Measurements from ENCODE around the gene SNX30.

The SNX30 gene

GRCh38 chr9:112831281-112831851 is 80.8 kb downstream of the SNX30 start:
- DNase-seq, result no peak

DNA sequence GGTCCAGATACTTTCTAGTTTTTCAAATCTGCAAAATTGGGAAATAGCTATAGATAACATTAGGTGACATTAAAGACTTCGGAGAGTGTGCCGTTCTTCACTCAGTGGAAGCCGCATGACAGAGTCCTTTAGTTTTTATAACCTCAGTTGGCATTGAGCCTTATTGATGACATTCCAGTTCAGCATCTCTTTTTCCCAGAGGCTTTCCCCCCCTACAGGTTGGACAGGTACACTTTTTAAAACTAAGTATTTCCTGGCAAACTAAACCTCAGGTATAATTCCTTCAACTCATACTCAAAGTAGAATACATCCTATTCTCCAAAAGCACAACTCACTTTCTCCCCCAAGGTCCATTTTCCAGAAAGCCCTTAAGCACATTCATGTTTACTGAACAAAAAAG is 81.4 kb downstream of the SNX30 start:
- no peak for DNase-seq

GRCh38 chr9:112833081-112833480 is 82.5 kb downstream of the SNX30 start:
- DNase-seq, result no peak

DNA sequence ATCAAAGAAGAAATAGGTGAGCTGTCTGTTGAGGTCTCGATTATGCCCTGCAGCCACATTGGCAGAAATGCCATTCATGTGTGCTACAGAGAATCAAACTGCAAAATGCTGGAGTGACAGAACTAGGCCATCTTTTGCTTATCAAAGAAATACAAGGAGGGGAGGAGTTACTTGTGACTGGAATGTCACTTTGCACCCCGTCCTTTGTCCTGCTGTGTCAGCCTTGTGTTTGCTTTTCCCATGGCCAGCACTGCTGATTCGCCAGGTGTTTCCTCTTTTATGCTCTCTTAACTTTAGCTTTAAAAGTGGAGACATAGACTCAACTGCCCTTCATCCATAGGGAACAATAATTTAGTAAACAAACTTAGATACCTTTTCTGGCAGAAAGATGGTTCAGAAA is 85.8 kb downstream of the SNX30 start:
- no peak for DNase-seq

- DNase-seq, result no peak
Measured at GRCh38 chr9:112838342-112838741, 87.8 kb downstream of the SNX30 start.

DNA sequence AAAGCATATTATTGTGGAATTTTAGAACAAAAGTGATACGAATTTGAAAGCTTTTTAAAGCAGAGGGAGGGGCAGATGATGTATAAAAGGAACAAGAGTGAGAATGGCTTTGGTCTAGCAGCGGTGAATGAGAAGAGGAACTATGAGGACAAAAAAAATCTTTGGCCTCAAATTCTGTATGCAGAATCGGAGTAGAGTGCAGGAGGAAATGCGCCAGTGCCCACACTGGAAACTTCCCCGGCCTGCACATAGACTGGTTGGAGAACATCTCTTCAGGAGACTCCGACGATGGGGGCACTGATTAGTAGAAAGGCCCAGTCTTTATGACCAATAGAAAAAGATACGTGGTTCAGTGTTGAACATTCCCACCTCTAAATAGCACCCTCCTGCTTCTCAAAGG is 88.8 kb downstream of the SNX30 start:
- no peak for DNase-seq

DNA sequence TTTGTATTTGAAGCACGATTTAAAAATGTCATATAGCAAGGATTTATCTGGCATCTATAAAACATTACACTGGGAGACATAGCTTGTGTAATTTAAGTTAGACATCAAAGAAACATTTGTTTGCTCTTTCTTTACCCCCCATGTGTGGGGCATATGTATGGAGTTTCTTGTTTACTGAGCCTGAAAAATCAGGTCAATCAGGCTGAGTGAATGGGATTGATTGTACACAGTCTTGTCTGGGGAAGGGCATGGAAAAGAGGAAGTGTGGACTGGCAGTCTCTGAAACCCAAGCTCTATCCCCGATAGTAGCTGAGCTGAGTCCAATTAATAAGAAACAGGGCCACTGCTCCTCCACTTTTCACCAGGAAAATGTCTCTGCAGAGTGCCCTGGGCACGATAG is 90.7 kb downstream of the SNX30 start:
- no peak for DNase-seq

DNA sequence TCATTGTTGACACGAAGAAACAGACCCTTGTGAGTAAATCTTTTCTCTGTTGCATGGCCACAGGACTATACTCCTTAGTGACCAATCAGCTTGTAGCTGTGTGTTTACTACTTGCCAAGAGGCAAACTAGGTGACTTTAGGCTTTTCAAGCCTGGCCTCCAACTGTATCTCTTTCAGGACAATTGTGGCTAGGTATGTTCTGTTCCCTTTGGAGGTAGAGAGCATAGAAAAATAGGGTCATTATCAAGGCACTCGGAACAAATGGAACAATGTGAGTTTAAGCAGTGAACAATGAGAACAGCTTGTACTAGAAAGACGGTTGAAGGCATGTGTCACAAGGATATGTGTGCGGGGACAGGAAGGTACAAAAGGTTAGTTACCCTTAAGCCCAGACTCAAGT is 92.0 kb downstream of the SNX30 start:
- DNase-seq, result no peak

GRCh38 chr9:112844771-112845542 is 94.4 kb downstream of the SNX30 start:
- peak; percentile 89 to 90 for DNase-seq

DNA sequence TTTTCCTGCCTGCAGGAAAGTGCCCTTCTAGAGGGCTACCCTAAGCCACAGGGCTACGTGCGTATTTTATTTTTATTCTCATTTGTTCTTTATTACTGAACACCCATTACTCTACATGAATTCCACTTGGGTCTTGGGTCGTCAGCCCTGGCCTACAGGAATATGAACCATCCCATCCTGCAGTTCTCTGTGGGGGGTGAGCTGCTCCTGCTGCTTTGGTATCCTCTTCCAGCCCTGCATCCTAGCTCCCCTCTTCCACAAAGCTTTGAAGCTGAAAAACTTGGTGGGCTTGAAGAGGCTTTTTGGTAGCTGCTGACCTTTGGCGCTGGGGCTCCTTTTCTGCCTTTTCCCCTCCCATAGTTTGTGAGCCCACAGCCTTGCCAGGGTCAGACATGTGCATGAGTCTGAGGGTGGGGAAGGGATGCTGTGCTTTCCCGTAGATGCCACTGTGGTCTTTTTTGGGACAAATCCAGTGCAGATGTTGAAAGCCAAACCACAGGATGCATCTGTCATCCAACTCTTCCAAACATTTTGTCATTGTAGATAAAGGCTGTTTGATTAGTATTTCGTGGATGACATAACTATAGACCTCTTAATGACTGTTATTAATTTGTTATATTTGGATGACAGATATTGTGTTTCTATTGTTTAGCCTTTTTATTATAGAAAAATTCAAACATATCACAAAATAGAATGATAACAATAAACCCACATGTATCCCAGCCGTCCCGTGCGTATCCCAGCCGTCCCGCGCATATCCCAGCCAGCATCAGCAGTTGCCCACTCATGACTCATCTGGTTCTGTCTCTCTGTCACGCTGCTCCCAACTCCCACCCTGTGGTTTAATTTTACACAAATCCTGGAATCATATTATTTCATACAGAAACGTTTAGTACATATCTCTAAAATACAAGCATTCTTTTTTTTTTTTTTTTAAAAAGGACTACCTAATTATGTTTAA is 96.2 kb downstream of the SNX30 start:
- DNase-seq, result no peak

DNA sequence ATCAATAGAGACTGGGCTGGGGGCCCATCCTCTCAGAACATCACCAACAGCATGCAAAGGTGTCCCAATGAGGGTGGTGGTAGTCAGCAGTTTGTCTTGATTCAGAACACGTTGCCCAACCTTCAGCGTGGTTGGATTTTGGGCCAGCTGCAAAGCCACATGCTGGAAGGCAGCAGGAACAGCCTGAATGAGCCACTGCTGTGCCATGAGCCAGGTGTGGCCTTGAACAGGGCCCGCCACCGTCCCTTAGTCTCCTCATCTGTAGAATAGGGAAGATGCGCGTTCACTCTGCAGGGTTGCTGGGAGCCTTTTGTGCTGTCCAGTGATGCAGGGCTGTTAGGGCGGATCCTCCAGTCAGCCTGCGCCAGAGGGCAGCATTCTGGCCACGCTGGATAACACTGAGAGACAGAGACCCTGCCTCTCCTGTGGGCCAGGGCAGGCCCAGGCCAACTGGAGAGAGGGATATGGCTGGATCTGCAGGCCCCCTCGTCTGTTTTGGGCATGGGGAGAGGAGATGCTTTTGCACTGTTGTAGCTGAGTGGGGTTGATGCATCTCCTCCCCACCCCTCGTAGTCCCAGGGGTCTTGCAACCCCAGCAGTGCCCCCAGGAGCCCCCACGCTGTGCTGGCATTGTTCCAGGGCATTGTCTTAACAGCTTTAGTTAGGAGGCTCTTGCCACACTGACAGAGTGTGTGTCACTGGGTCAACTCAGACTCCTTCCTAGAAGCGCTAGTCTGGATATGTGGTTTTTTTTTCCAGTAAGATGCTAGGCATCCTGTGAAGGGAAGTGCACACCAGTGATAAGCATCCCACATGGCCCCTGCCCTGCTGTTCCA is 98.0 kb downstream of the SNX30 start:
- DNase-seq, result no peak

DNA sequence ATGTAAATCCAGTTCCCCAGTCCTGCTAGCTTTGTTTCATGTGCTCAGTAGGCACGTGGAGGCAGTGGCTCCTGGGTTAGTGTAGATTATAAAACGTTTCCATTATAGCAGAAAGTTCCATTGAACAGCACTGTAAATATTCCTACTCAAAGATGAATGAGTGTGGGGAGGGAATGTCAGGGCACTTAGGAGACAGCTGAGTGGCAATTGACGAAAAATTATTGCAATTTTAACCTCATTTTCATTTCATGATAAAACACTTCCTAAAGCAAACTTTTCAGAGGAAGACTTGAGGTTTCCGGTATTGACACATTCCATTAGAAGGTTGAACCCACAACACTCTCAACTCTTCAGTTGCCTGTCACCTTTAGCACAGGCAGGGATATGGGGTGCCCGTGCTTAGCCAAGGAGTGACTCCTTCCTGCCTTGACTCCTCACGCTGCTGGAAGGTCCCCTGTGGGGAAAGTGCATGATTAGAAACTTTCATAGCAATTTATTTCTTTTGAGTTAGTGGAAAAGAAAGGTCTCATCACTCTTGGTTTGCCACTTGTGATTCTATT is 98.9 kb downstream of the SNX30 start:
- DNase-seq, result peak; percentile 24 to 31

GRCh38 chr9:112850840-112851239 is 100.3 kb downstream of the SNX30 start:
- no peak for DNase-seq

- no peak for DNase-seq
Measured at GRCh38 chr9:112852741-112853504, 102.4 kb downstream of the SNX30 start.

- no peak for DNase-seq
Measured at GRCh38 chr9:112853882-112854585, 103.5 kb downstream of the SNX30 start.

GRCh38 chr9:112854657-112855056 is 104.1 kb downstream of the SNX30 start:
- DNase-seq, result no peak

- no peak for DNase-seq
Measured at GRCh38 chr9:112856200-112856599, 105.6 kb downstream of the SNX30 start.

DNA sequence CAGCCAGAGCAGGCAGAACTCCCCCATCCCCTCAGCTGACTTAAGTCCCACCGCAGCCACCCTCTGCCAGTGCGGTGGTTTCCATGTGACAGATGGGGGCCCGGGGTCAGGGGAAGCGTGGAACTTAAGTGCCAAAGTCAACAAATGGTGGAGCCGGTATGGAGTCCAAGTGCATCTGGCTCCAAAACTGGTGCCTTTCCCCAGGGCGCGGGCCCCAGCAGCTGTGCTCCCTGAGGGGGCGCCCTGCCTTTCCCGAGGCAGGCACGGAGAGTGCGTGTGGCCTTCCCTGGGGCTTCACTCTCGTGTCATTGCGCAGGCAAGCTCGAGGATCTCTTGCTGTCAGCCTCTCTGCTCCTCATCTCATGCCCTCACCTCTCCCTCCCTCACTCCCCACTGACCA is 106.3 kb downstream of the SNX30 start:
- DNase-seq, result no peak

- DNase-seq, result no peak
Measured at GRCh38 chr9:112858005-112858404, 107.4 kb downstream of the SNX30 start.

DNA sequence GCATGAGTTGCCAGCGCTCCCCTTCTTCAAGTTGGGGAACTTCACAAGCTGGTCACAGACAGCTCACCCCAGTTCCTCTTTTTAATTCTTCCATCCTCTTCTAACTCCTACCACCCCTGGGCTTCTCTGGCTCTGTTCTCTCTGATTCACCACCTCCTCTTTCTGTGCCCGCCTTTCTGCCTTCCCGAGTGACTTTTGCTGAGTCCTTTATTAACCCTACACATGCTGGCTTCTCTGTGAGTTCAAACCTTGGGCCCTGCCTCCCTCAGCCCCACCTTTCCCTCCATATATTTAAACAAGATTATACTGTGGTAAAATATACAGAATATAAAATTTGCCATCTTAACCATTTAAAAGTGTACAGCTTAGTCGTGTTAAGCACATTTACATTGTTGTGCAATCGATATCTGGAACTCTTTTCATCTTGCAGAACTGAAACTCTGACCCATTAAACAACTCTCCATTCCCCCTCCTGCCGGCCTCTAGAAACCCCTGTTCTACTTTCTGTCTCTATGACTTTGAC is 108.1 kb downstream of the SNX30 start:
- DNase-seq, result no peak

DNA sequence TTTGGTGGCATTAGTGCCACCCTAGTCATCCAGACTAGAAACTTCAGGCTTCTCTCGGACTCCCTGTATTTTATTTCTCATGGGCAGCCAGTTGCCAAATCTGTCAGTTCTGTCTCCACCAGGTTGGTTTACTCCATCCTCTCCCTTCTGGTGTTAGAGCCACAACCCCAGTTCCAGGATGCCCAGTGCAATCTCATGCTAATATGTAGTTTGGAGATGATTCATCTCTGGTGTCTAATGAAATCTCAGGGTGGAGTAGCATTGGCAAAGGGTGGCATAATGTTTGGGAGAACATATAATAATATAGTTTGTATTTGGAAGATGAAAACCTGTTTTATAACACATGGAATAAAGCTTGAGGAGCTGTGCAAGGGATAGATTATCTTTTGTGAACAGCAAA is 109.9 kb downstream of the SNX30 start:
- DNase-seq, result no peak
